ENCODE measurements around the gene PLA2G5. TPM values are rescaled to one million over a fixed set of nuclear protein-coding genes. Genes with fewer than 3 reads are reported as not detected.
"Not testable (repeated sequence)": the region's sequence is repeated elsewhere in the genome, so short reads cannot be mapped to it uniquely, and the experiment has no call there.

PLA2G5 gene
- total RNA-seq, 1 experiment from 2014 or later: not detected

DNA sequence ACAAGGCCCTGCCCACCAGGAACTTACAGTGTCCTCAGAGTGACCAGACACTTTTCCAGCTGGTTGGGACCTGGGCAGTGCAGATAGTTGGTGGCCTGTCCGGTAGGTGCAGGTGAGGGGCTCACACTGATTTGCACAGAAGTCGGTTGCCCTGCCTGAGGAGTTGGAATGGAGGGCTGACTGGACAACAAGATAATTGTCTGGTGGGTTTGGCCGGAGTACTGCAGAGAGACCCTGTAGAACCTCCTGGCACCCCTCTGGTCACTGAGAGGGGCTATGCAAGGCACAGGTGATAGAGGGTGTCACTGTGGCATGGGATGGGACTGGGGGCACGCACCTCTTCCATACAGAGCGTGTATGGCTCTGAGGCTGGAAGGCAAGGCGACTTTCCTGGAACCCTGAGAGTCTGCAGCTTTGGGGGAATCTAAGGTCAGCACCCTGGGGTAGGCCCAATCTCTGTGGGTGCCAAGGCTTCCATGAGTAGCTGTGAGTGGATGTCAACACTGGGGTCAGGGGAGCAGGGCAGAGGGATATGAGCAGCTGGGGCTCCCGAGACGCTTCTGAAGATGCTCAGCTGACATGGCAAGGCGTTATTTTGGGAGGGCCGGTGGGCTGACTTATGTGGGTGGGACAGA is 56.9 kb downstream of the PLA2G5 start:
- POLR2A ChIA-PET: no interaction called here
- Histone ChIP-seq H3K4me1 (no peaks in the 10 kb centered on the region), H3K27me3 (replicated peaks; ENCODE audit: control insufficient read depth, insufficient read depth, low read length) (no peaks in the 10 kb centered on the region), H3K36me3 (ENCODE audit: control insufficient read depth, insufficient read depth, low read length) (no peaks in the 10 kb centered on the region), H3K4me3 (ENCODE audit: low read depth, low read length) (no peak overlapping the region), H3K9me3 (no peaks in the 10 kb centered on the region)
- DNase-seq: no peak
- BruUV-seq (replicated peaks): no TSS peak
- Mint-ChIP-seq H3K27ac (ENCODE audit: unreplicated experiment) (no peak overlapping the region), H3K9me3 (ENCODE audit: unreplicated experiment) (peaks cover 10% of the 10 kb centered on the region), H3K4me3 (ENCODE audit: unreplicated experiment) (no peak overlapping the region), H3K27me3 (ENCODE audit: insufficient read depth, unreplicated experiment) (peaks cover 2% of the 10 kb centered on the region), H3K4me1 (ENCODE audit: low read depth, unreplicated experiment) (no peaks in the 10 kb centered on the region), H3K36me3 (ENCODE audit: insufficient read depth, unreplicated experiment) (no peaks in the 10 kb centered on the region)
- CTCF ChIA-PET: no interaction called here
- intact Hi-C loops (cut with micrococcal nuclease; ENCODE audit: unreplicated experiment): no loop called here
- no peak for TF ChIP-seq CTCF (IDR thresholded peaks at IDR 0.05; ENCODE audit: insufficient read depth in 1 of 2, low read depth in 1 of 2, low read length in 1 of 2, severe bottlenecking in 1 of 2, unreplicated experiment in 1 of 2)

- H3K4me3 Mint-ChIP-seq (ENCODE audit: unreplicated experiment); BruUV-seq (replicated peaks); CTCF ChIA-PET: not testable (repeated sequence)
These were observed 60.5 kb downstream of the PLA2G5 start for GRCh38 chr1:20130518-20130917.

DNA sequence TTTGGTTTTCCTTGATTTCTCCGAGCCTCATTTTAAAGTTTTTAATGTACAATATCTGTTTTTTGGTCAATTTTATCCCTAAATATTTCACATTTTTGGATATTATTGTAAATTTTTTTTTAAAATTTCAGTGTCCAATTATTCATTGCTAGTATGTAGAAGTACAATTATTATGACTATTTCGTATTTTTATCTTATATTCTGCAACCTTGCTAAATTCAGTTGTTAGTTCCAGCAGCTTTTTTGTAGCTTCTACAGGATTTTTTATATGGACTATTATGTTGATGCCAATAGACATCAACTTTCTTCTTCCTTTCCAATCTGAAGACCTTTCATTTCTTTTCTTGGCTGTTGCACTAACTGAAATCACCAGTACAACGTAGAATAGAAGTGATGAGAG is 65.0 kb downstream of the PLA2G5 start:
- Mint-ChIP-seq H3K4me1 (ENCODE audit: low read depth, unreplicated experiment) (no peaks in the 10 kb centered on the region), H3K9me3 (ENCODE audit: unreplicated experiment) (peaks cover 10% of the 10 kb centered on the region), H3K27ac (ENCODE audit: unreplicated experiment) (no peak overlapping the region), H3K27me3 (ENCODE audit: insufficient read depth, unreplicated experiment) (peaks cover 2% of the 10 kb centered on the region), H3K36me3 (ENCODE audit: insufficient read depth, unreplicated experiment) (no peaks in the 10 kb centered on the region), H3K4me3 (ENCODE audit: unreplicated experiment) (no peak overlapping the region)
- no peak for TF ChIP-seq CTCF (IDR thresholded peaks at IDR 0.05; ENCODE audit: insufficient read depth in 1 of 2, low read depth in 1 of 2, low read length in 1 of 2, severe bottlenecking in 1 of 2, unreplicated experiment in 1 of 2)
- Histone ChIP-seq H3K9me3 (no peaks in the 10 kb centered on the region), H3K4me1 (no peaks in the 10 kb centered on the region), H3K36me3 (ENCODE audit: control insufficient read depth, insufficient read depth, low read length) (no peaks in the 10 kb centered on the region), H3K4me3 (ENCODE audit: low read depth, low read length) (no peak overlapping the region), H3K27me3 (replicated peaks; ENCODE audit: control insufficient read depth, insufficient read depth, low read length) (no peaks in the 10 kb centered on the region)
- no TSS peak for BruUV-seq (replicated peaks)
- DNase-seq: no peak
- POLR2A ChIA-PET: no interaction called here
- CTCF ChIA-PET: no interaction called here
- intact Hi-C loops (cut with micrococcal nuclease; ENCODE audit: unreplicated experiment): no loop called here

More at GRCh38 chr1:20130518-20130917, 60.5 kb downstream of the PLA2G5 start:
- H3K27me3 ChIP-seq (replicated peaks; ENCODE audit: control insufficient read depth, insufficient read depth, low read length); H3K4me1 ChIP-seq; H3K9me3 ChIP-seq; H3K4me3 ChIP-seq (ENCODE audit: low read depth, low read length); H3K27ac Mint-ChIP-seq (ENCODE audit: unreplicated experiment); POLR2A ChIA-PET; intact Hi-C loops (cut with micrococcal nuclease; ENCODE audit: unreplicated experiment); H3K36me3 ChIP-seq (ENCODE audit: control insufficient read depth, insufficient read depth, low read length); H3K4me1 Mint-ChIP-seq (ENCODE audit: low read depth, unreplicated experiment); H3K36me3 Mint-ChIP-seq (ENCODE audit: insufficient read depth, unreplicated experiment); H3K27me3 Mint-ChIP-seq (ENCODE audit: insufficient read depth, unreplicated experiment); DNase-seq: not testable (repeated sequence)
- H3K9me3 Mint-ChIP-seq (ENCODE audit: unreplicated experiment): peaks cover 10% of the 10 kb centered on the region

- H3K27me3 ChIP-seq (replicated peaks; ENCODE audit: control insufficient read depth, insufficient read depth, low read length): no peaks in the 10 kb centered on the region
- no peaks in the 10 kb centered on the region for H3K9me3 ChIP-seq
- no peaks in the 10 kb centered on the region for H3K4me1 ChIP-seq
- H3K9me3 Mint-ChIP-seq (ENCODE audit: unreplicated experiment): peaks cover 7% of the 10 kb centered on the region
- BruUV-seq (replicated peaks): no TSS peak
- DNase-seq: no peak
- ChIA-PET CTCF (no interaction called here), POLR2A (no interaction called here)
- H3K36me3 Mint-ChIP-seq (ENCODE audit: insufficient read depth, unreplicated experiment): no peaks in the 10 kb centered on the region
- no peak for TF ChIP-seq CTCF (IDR thresholded peaks at IDR 0.05; ENCODE audit: insufficient read depth in 1 of 2, low read depth in 1 of 2, low read length in 1 of 2, severe bottlenecking in 1 of 2, unreplicated experiment in 1 of 2)
- no peaks in the 10 kb centered on the region for H3K36me3 ChIP-seq (ENCODE audit: control insufficient read depth, insufficient read depth, low read length)
- H3K4me3 Mint-ChIP-seq (ENCODE audit: unreplicated experiment): no peak overlapping the region
- no peaks in the 10 kb centered on the region for H3K4me1 Mint-ChIP-seq (ENCODE audit: low read depth, unreplicated experiment)
- H3K27ac Mint-ChIP-seq (ENCODE audit: unreplicated experiment): no peak overlapping the region
- intact Hi-C loops (cut with micrococcal nuclease; ENCODE audit: unreplicated experiment): no loop called here
- H3K27me3 Mint-ChIP-seq (ENCODE audit: insufficient read depth, unreplicated experiment): peaks cover 2% of the 10 kb centered on the region
- no peak overlapping the region for H3K4me3 ChIP-seq (ENCODE audit: low read depth, low read length)
These were observed 66.3 kb downstream of the PLA2G5 start for GRCh38 chr1:20136249-20136648.

Measured in Caco-2 (cell line).